ENCODE measurements around the gene TNRC18. TPM values are rescaled to one million over a fixed set of nuclear protein-coding genes. Genes with fewer than 3 reads are reported as not detected.

The TNRC18 gene
- polyA plus RNA-seq, 3 donors, result 0.64 to 49.9 (median 0.70) TPM

DNA sequence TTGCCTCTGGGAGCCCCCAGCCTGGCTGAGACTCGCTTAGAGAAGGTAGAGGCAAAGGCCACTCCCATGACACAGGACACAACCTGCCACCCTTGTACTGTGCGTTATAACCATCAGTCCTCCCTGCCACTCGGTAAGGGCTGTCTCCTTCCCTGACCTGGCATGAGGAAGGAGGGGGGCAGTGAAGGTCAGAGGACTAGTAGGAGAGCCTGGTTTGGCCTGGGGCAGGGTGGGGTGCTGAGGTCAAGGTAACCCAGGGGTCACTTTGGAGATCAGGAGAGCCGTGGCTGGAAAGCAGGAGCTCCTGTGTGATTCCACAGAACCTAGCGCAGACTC, 6.9 kb upstream of the TNRC18 start:
- H3K27ac ChIP-seq (ENCODE audit: low read depth in 1 of 2, low read length in 2 of 2), result no peak overlapping the region
- H3K27me3 ChIP-seq (ENCODE audit: control insufficient read depth in 2 of 2, insufficient read depth in 2 of 2, low read length in 2 of 2), result no peaks in the 10 kb centered on the region
- peak overlapping the region; percentile 96 for H3K4me2 ChIP-seq (replicated peaks; ENCODE audit: extremely low read depth, low read length, poor library complexity, severe bottlenecking)
- no peak for DNase-seq
- Mint-ChIP-seq H3K27ac (no peak overlapping the region), H3K4me1 (peaks cover 30% of the 10 kb centered on the region), H3K9me3 (peaks cover 5 to 13% (median 9%) of the 10 kb centered on the region in 7 donors), H3K36me3 (peaks cover 18 to 27% of the 10 kb centered on the region in 2 donors), H3K27me3 (ENCODE audit: low read depth in 3 of 3) (peaks cover 1 to 3% (median 2%) of the 10 kb centered on the region in 3 donors), H3K4me3 (no peak overlapping the region)
- no peak overlapping the region for H3K4me3 ChIP-seq (replicated peaks in 1 of 3; ENCODE audit: low read depth in 2 of 3, low read length in 3 of 3)
- peaks cover 0 to 8% of the 10 kb centered on the region in 2 donors for H3K9me3 ChIP-seq (replicated peaks in 1 of 2; ENCODE audit: control insufficient read depth in 1 of 2, insufficient read depth in 1 of 2, low read length in 2 of 2)
- H3K79me2 ChIP-seq (ENCODE audit: insufficient read depth, low read length), result peaks cover 69% of the 10 kb centered on the region
- intact Hi-C loops (cut with micrococcal nuclease), result no loop called here
- no peak overlapping the region for H2AFZ ChIP-seq (ENCODE audit: insufficient read depth, low read depth, low read length, poor library complexity, severe bottlenecking)
- no peak overlapping the region for H3K9ac ChIP-seq (ENCODE audit: insufficient read depth, low read length, poor library complexity, severe bottlenecking)
- H4K20me1 ChIP-seq (ENCODE audit: insufficient read depth, low read length), result peaks cover 62% of the 10 kb centered on the region
- H3K36me3 ChIP-seq (replicated peaks in 1 of 2; ENCODE audit: control insufficient read depth in 1 of 2, insufficient read depth in 2 of 2, low read length in 2 of 2), result peaks cover 0 to 8% of the 10 kb centered on the region in 2 donors
- no CpG with 5 or more reads among the region's 5 CpGs for WGBS (ENCODE audit: insufficient coverage)
- TF ChIP-seq, protein P1, sequence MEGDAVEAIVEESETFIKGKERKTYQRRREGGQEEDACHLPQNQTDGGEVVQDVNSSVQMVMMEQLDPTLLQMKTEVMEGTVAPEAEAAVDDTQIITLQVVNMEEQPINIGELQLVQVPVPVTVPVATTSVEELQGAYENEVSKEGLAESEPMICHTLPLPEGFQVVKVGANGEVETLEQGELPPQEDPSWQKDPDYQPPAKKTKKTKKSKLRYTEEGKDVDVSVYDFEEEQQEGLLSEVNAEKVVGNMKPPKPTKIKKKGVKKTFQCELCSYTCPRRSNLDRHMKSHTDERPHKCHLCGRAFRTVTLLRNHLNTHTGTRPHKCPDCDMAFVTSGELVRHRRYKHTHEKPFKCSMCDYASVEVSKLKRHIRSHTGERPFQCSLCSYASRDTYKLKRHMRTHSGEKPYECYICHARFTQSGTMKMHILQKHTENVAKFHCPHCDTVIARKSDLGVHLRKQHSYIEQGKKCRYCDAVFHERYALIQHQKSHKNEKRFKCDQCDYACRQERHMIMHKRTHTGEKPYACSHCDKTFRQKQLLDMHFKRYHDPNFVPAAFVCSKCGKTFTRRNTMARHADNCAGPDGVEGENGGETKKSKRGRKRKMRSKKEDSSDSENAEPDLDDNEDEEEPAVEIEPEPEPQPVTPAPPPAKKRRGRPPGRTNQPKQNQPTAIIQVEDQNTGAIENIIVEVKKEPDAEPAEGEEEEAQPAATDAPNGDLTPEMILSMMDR (IDR thresholded peaks at IDR 0.05), result no peak
- peaks cover 26 to 35% of the 10 kb centered on the region in 2 donors for H3K4me1 ChIP-seq (ENCODE audit: control insufficient read depth in 1 of 2, insufficient read depth in 2 of 2, low read length in 2 of 2)

DNA sequence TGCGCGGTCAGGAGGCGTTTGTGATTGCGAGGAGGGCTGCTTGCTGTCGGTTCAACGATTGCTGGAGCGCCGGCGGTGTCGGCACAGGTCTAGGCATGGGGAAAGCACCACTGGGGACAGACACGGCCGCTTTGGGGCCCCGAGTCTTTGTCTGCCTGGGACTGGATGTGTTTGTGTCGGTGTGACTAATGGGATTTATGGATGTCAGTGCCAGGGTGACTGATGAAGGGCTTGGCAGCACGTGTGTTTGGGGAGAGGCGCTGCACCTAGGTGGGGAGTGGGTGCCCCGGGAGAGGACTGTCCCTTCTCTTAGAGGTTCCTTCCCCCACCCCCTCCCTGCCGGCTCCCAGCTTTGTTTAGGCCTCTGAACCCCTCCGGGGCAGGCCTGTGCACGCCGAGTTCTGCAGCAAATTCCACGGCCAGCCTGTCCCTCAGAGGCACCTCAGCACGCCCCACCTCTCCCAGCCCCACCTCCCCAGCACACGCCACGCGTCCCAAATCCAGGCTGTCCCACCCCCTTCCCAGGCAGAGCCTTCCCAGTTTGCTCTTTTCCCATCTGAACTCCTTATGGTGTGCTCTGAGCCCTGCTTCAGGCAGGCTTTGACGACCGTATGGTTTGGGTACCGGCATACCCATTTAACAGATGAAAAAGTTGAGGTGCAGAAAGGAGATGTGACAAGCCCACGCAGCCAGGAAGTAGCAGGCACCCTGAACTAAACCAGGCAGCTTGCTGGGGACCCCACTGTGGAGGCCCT, 6.4 kb upstream of the TNRC18 start:
- peak in 1 of 3 donors; percentile 48 for DNase-seq
- peaks cover 26 to 35% of the 10 kb centered on the region in 2 donors for H3K4me1 ChIP-seq (ENCODE audit: control insufficient read depth in 1 of 2, insufficient read depth in 2 of 2, low read length in 2 of 2)

More for the DNA sequence above, 6.4 kb upstream of the TNRC18 start:
- Mint-ChIP-seq H3K9me3 (peaks cover 5 to 13% (median 9%) of the 10 kb centered on the region in 7 donors), H3K4me1 (peaks cover 30% of the 10 kb centered on the region), H3K4me3 (peak overlapping the region; percentile 98 to 99), H3K36me3 (peaks cover 18 to 23% of the 10 kb centered on the region in 2 donors), H3K27me3 (ENCODE audit: low read depth in 3 of 3) (peaks cover 1 to 3% (median 2%) of the 10 kb centered on the region in 3 donors), H3K27ac (peak overlapping the region in 6 of 7 donors; percentile 19 to 85 (median 64))
- TF ChIP-seq, protein P1 (IDR thresholded peaks at IDR 0.05), result no peak
- Histone ChIP-seq H3K9ac (ENCODE audit: insufficient read depth, low read length, poor library complexity, severe bottlenecking) (peak overlapping the region; percentile 94), H3K27me3 (ENCODE audit: control insufficient read depth in 2 of 2, insufficient read depth in 2 of 2, low read length in 2 of 2) (no peaks in the 10 kb centered on the region), H3K36me3 (replicated peaks in 1 of 2; ENCODE audit: control insufficient read depth in 1 of 2, insufficient read depth in 2 of 2, low read length in 2 of 2) (peaks cover 0 to 8% of the 10 kb centered on the region in 2 donors), H3K4me2 (replicated peaks; ENCODE audit: extremely low read depth, low read length, poor library complexity, severe bottlenecking) (peak overlapping the region; percentile 96), H4K20me1 (ENCODE audit: insufficient read depth, low read length) (peaks cover 62% of the 10 kb centered on the region), H3K9me3 (replicated peaks in 1 of 2; ENCODE audit: control insufficient read depth in 1 of 2, insufficient read depth in 1 of 2, low read length in 2 of 2) (peaks cover 0 to 8% of the 10 kb centered on the region in 2 donors), H2AFZ (ENCODE audit: insufficient read depth, low read depth, low read length, poor library complexity, severe bottlenecking) (peak overlapping the region; percentile 59), H3K27ac (ENCODE audit: low read depth in 1 of 2, low read length in 2 of 2) (no peak overlapping the region), H3K4me3 (replicated peaks in 1 of 3; ENCODE audit: low read depth in 2 of 3, low read length in 3 of 3) (peak overlapping the region; percentile 90 to 98 (median 97)), H3K79me2 (ENCODE audit: insufficient read depth, low read length) (peaks cover 75% of the 10 kb centered on the region)
- intact Hi-C loops (cut with micrococcal nuclease), result no loop called here
- WGBS (ENCODE audit: insufficient coverage), result 8% methylated on average over 23 of the region's 30 CpGs

All from CD14-positive monocyte (primary cell).